HG03457 (cell line): ENCODE results near the gene TBC1D22A.

Experiments
- ATAC-seq: cut with Tn5 transposase; IDR thresholded peaks from one replicate; pipeline ENCODE4 v1.9.1; 2021; ENCODE audit warnings: moderate number of reproducible peaks; ENCODE audit not compliant: unreplicated experiment

Gene TBC1D22A

DNA sequence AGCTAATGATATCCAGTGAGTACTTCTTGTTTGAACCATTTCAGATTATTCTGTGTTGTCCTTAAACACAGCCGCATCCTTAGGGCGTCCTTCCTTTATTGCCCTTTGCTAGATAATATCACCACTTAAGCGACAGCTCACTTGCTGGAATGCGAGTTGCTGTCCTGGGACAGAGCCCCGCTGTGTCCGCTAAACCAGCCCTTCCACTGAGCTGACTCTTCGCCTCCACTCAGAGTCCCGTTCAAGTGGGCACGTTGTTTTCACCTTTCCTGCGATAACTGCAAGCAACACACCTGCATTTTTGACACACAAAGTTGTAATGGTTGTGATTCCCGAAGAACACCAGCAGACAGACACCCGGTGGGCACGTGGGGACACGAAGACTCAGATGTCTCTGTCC, 140.0 kb downstream of the TBC1D22A start:
- no peak for ATAC-seq

DNA sequence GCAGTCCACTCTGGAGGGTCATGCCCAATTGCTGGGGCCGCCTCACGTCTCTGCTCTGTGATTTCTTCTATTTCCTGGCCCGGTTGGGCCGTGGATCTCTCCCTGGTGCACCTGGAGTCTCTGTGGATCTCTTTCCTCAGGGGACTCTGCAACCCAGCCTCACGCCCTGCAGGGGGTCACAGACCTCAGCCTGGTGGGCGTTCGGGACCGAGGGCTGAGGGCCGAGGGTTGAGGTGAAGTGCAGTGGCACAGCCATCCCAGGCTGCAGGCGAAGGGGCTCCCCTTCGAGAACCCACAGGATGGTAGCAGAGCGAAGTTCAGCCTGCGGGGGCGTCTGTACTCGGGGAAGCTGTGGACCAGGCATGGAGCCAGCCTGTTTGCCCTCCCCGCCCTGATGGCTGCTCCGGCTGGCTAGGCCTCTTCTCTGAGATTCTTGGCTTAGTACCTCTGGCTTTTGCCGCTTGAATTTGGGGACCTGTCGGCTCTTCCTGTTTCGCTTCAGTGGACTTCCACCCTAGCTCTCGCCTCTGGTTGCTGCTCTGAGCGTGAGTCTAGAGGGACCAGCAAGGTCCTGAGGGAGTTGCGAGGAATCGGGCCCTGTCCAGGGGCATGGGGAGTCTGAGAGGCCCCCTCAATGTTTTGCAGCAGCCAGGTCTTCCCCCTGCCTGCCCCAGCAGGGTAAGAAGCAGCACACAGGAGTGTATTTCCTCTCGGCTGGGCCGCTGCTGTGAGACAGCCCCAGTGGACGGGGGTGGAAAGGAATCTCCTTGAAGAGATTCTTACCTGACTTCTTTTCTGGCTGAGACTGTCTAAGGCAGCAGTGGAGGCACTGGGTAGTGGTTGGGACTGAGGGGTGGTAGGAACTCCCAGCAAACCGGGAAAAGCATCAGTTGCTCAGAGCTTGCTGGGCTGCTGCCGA, 140.8 kb downstream of the TBC1D22A start:
- no peak for ATAC-seq

DNA sequence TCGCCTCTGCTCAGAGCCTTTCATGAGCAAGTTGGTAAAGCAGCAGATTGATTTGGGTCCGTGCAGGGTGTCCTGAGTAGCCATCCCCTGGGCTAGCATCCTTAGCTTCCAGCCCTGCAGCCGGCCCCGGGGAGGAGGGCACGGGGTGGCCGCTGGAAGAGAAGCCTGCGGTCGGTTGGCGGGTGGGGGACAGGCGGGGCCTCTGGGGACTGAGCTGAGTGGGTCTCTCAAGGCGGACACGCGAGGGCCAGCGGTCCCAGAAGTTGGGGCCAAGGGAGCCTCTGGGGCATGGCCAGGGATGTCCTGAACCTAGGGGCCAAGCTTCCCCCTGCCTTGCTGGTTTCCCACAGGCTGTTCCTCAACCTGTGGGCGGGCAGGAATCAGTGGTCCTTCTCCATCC, 143.0 kb downstream of the TBC1D22A start:
- no peak for ATAC-seq

DNA sequence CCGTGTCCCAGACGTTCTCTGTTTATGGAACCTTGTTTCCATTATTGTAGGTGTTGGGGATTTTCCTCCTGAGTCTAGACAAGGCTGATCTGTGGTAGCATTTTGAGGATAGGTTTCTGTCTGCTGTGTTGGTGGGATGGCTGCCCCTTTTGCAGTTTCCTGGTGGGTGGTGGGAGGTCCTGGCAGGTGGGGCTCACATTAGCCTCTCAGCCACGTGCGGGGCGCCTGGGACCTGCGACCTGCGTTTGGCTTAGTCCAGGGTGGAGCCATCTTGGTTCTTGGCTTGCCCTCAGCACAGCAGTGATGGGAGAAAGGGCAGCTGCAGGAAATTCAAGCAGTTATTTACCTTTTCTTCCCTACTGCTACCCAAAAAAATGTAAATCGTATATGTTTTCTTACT, 143.4 kb downstream of the TBC1D22A start:
- no peak for ATAC-seq

DNA sequence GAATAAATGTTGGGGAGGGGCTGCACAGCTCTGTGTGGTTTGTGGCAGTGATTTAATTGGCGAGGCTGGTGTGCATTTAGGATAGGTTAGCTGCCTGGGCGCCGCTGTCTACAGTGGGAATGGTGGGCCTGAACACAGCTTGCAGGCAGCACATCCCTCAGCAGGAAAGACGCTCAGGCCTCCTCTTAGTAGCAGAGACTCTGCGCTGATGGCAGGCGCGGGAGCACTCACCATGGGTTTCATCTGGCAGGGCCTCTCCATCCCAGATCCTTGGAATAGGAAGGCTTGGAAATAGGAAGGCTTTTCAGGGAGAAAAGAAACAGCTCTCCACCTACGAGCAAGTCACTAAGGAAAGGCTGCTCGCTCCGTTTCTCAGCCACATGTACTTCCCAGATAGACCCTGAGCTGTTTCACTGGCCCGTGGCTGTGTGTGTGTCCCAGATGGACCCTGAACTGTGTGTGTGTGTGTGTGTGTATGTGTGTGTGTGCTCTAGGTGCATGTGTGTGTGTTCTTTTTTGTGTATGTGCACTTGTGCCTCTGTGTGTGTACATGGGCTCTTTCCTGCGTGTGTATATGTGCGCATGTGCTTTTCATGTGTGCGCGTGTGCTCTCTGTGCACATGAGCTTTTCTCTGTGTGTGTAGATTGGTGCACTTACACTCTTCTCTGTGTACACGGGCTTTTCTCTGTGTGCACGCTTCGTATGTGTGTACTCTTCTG, 144.0 kb downstream of the TBC1D22A start:
- no peak for ATAC-seq

DNA sequence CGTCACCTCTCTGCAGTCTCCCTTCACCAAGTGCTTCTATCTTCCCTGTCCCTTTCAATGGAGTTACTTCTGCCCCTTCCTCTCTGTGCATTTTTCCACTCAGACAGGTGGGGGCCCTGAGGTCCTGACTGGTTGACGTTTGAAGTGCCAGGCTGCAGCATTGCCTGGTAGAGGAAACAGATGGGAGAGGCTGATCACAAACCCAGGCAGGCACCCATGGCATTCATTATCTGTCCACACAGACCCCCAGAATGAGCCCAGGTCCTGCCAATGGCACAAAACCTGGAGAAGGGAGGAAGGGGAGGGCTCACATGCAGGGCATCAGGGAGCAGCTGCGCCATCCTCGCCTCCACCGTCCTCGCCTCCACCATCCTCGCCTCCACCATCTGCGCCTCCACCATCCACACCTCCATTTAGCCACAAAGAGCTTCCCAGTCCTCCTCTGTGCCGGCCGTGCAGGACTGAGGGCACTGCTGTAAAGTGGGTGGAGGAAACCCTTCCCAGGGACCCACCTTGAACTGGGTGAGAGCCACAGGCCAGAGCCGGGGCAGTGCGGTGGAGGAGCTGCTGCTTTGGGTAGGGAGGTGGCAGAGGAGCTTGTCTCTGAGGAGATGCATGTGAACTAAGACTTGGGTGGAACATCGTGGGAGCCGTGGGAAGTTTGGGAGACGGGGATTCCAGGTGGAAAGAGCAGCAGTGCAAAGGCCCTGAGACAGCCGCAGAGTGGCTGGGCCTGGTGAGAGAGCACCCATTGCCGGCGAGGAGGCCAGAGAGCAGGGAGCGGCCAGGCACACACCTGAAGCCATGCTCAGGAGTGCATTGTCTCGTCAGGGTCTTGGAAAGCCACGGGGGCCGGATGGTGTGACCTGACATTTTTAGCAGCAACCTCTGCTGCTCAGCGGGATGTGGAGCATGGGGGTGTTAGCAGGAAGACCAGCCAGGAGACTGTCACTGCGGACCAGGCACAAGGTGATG, 145.1 kb downstream of the TBC1D22A start:
- no peak for ATAC-seq

DNA sequence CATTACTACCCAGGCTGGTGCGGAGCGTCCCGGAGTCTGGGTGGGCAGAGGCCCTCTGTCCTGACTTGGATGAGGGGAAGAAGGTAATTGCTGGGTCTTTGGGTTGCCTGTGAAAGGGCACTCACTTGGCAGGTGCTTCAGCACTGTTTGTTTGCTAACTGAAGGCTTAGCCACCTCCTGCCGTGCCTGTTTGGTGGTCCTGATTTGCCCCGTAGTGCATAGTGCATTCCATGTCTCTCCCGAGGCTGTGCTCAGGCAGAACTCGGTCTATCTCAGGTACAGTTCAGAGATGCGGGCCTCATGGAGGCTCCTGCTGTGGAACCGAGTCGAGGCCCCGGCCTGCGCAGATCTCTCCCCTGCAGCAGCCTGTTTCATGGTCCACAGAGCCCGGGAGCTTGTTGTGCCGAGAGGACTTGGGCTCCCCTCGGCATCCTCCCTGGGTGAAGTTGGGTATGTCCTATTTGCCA, 146.2 kb downstream of the TBC1D22A start:
- ATAC-seq: no peak

DNA sequence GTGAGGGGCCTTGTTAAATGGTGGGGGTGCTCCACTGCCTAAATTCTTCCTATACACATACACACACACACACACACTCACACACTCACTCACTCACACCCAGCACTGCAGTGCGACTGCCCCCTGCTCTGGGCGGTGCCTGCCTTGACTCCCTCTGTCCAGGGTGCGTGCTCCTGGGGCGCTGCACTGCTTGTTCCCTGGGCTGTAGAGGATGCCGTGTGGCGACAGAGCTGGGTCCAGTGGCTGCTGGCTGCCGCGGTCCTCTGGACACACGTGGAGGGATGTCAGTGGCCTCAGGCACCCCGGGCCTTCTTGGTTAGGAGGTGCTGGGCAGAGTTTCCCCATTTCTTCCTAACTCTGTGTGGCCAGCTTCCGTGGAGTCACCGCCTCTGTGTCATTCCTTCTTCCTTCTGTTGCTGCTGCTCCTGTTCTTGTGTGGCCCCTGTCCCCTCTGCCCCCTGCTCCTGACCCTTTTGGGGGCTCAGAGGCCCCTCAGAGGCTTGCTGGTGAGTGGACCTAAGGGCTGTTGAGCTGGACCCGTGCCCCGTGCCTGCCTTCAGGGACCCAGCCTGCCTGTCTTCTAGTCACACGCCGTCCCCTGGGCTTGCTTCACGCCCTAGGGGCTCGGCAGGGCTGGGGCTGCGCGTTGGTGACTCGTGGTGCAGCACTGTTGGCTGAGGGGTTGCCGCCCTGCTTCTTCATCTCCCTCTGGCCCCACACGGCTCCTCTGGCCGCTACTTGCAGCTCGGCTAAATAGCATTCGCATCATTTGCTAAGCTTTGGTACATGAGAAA, 147.0 kb downstream of the TBC1D22A start:
- ATAC-seq: no peak

DNA sequence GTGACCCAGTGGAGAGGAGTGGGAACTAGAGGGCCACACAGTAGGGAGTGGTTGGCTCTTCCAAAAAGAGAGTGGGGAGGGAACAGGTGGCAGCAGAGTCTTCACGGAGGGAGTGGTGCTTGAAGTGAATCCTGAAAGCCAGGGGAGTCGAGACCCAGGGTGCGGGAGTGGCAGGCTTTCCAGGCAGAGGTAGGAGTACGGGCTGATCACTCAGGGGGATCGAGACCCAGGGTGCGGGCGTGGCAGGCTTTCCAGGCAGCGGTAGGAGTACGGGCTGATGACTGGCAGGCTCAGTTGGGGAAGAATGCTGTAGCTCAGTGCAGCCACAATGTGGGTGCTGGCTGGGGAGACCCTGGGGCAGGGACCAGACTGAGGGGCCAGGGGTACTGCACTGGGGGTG, 148.2 kb downstream of the TBC1D22A start:
- ATAC-seq: no peak

DNA sequence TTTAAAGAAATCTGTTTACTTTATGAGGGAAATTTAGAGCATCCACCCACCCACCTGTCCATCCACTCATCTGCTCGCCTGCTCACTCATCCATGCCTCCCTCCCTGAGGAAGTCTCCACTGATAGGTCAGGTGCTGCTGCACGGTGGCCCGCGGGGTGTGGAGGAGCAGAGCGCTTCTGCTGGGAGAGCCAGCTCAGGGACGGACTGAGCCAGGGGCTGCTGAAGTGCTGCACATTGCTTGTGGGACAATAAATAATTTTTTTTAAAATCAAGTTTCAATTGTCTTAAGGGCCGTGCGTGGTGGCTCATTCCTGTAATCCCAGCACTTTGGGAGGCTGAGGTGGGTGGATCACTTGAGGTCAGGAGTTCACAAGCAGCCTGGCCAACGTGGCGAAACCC, 148.9 kb downstream of the TBC1D22A start:
- ATAC-seq: no peak

DNA sequence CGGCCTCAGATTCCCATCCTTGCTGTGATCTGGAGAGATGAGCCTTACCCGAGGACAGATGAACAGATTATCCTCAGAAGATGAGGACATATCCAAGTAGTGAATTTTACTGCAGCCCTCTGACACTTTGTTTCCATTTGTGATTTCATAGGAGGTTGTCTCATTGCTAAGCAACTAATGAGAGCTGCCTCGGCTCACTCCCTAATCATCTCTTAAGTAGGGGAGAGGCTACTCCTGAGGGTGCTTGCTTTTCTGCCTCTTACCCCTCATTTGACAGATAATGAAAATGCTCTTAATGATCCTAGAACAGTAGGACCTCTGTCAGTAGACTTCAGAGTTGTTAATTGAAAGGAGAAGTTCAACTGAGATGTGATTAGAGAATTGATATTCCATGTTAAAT, 150.9 kb downstream of the TBC1D22A start:
- no peak for ATAC-seq

DNA sequence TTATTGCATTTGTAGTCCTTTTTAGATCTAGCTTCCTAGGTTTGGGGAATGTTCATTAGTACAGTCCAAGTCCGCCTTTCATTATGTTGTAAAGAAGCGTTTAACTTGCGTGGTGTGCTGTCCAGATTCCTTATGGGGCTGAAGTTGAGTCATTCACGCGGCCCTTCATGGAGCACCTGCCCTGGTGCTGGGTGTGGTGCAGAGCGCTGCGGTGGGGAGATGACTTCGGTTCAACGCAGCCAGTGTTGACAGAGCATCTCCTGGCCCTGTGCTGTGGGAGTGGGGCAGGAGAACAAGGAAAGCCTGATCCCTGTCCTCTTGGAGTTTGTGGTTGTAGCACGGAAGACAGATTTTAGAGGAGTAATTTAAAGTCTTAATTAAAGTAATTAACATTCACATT, 152.0 kb downstream of the TBC1D22A start:
- ATAC-seq: no peak

DNA sequence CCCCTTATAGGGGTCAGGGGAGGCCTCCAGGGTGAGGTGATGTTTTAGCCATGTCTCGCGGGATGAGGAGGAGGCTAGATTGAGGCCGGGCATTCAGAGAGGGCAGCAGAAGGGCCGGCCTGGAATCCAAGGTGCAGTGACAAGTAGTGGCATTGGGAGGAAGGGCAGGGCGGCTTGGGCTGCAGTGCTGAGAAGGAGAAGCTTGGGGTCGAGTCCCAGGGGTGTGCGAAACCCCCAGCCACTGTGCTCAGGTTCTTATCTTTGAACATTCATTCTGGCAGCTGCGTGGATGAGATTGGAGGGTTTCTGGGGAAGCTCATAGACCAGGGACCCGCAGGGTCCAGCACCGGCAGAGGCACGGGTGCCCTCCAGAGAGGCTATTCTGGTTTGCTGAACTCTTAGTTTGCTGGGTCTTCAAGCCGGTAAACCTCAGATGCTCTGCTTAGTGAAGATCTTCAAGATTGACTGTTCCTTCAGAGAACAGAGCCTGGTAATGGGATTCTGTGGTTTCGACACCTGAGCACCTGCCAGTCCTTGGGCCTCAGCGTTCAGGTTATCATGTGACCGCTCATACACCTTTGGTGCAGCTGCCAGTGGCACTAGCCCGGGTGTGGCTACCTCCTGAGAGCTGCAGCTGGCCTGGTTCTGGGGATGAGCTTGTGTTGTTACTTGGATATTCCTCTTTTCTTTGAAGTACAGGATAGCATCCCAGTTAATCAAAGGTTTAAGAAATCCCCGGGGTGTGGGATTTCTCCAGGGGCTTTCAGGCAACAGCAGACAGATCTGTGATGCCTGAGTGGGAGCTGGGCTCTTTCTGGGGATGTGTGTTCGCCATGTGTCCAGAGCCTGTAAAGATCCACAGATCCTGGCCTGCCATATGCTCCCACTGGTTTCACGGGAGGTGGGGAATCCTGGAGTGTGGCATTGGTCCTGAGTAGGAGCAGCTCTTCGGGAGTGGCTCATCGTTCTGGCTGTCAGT, 152.8 kb downstream of the TBC1D22A start:
- no peak for ATAC-seq

DNA sequence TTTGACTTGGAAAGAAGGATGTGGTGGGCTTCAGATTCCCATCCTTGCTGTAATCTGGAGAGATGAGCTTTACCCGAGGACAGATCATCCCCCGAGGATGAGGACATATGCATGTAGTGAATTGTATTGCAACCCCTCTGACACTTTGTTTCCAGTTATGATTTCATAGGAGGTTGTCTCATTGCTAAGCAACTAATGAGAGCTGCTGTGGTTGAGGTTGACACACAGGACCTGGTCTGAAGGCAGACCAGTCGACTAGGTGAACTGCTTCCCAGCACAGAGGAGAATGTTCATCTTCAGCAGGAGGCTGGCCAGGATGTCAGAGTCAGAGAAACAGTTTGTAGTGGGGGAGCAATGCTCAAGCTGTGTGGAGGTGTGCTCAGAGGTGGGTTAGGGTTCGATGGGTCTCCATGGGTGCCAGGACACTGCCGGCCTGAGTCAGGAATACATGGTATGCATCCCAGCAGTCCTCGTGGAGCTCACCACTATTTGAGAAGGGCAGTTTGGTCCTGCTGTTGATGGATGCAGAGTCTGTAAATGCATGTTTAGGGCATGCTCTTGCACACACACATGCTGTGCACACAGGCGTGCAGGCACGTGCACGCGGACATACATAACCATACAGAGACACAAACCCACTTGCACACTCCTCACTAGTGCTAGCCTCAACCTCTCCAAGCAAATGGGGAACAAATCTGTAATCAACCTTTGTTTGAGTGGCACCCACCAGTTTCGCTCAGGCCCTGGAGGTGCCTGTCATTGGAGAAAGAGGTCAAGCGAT, 153.7 kb downstream of the TBC1D22A start:
- no peak for ATAC-seq

DNA sequence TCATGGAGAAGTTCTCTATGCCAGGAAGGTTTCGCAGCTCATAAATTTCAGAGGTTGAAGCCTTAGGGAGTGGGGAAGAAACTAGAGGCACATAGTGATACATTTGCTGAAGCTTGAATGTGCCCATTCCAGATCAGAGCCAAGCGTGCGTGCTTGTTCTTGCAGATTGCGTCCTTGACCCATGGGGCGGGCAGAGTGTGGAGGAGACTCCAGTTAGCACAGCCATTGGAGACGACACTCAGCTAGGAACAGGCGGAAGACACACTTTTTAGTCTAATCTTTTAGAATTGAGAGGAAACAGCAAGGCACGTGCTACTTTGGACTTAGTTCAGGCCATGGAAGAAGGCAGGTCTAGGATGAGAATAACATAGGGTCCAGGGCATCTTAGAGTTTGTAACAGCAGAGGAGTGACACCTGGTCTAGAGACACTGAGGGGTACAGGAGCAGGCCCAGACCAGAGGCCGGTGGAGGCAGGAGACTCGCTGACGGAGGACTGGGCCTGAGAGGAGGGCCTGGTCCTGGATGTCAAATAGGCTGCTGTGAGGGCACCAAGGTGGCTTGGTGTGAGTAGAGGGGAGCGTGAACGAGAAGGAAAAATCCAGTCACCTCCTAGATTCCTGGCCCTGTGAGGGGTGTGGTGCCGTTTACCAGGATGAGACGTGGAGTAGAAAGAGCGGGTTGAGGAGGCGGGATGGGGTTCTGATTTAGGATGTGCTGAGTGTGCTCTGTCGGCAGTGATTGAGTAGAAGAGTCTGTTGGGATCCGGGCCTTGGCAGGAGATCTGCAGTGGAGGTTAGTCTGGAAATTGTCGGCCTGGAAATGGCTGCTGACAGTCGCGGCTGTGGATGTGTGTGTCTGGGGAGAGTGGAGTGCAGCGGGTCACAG, 154.7 kb downstream of the TBC1D22A start:
- ATAC-seq: no peak

DNA sequence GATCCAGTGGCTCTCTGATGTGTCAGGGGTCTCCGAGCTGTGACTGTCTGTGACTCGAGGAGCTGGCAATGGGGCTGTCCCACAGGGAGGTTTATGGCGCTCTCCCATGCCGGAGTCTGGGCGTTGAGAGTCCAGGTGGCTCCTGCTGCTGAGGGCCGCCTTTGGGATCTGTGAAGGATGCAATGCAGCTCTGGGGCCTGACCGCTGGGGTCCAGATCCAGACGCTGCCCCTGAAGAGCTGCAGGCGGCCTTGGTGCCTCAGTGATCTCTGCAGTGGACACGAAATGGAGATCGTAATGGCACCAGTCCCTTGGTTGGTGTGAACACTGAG, 155.3 kb downstream of the TBC1D22A start:
- ATAC-seq: no peak

DNA sequence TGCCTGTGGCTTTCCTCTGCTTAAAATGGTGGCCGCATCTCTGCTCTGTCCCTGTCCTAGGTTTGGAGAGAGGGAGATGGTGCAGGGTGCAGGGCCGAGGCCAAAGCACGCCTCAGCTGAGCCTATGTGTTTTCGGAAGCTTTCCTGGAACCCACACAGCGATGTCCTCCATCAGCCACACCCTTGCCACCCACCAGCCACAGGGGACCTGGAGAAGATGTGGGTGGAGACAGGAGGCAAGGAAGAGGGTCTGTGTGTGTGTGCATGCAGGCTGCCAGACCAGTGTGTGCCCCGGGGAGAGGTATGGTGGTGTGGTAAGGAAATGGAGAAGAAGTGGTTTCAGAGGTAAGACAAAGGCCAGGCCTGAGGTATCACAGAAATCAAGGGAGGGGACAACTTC, 155.7 kb downstream of the TBC1D22A start:
- no peak for ATAC-seq
